HepG2 (cell line): ENCODE data around the gene ZFTA. TPM values are rescaled to one million over a fixed set of nuclear protein-coding genes. Genes with fewer than 3 reads are reported as not detected.

Source experiments
- ARNT2 ChIP-seq: sonication (generic); formaldehyde crosslinking; IDR thresholded peaks from 2 replicates; pipeline ENCODE4 v1.8.0; 2022; ENCODE audit warnings: mild to moderate bottlenecking, low read depth, missing genetic modification reagents, moderate library complexity
- ASH2L ChIP-seq: fragments of 300-600, 200-600 bp; sonication (generic); IDR thresholded peaks from 2 replicates; pipeline ENCODE4 v1.7.0; 2017; ENCODE audit warnings: low read depth, mild to moderate bottlenecking, moderate library complexity, mixed read lengths, low read length; ENCODE audit not compliant: insufficient read length
- ATAD3A ChIP-seq: sonication (generic); formaldehyde crosslinking; IDR thresholded peaks from 2 replicates; pipeline ENCODE4 v1.4.0; 2020; ENCODE audit warnings: missing genetic modification reagents
- GFI1 ChIP-seq: sonication (generic); formaldehyde crosslinking; IDR thresholded peaks from 2 replicates; pipeline ENCODE4 v1.5.0; 2020; ENCODE audit warnings: missing genetic modification reagents, mild to moderate bottlenecking, borderline replicate concordance
- HDAC2 ChIP-seq: sonication (generic); formaldehyde crosslinking; IDR thresholded peaks from 2 replicates; pipeline ENCODE4 v1.4.0; 2020; ENCODE audit warnings: missing genetic modification reagents
- HOXA7 ChIP-seq: sonication (generic); formaldehyde crosslinking; IDR thresholded peaks from 2 replicates; pipeline ENCODE4 v1.8.1; 2022; ENCODE audit warnings: mild to moderate bottlenecking, missing genetic modification reagents, moderate library complexity
- JUN ChIP-seq: sonication (generic); formaldehyde crosslinking; IDR thresholded peaks from 2 replicates; pipeline ENCODE4 v1.4.0; 2020; ENCODE audit warnings: mild to moderate bottlenecking, missing genetic modification reagents
- KDM5A ChIP-seq: fragments of 200-600 bp; sonication (generic); IDR thresholded peaks from 2 replicates; pipeline ENCODE4 v1.7.0; 2018; ENCODE audit warnings: antibody characterized with exemption, mild to moderate bottlenecking, low read length, borderline replicate concordance
- MBNL3 ChIP-seq: fragments of 250-450 bp; sonication (Bioruptor Pico); conservative IDR thresholded peaks from 2 replicates; pipeline ENCODE4 v1.8.0; 2022; ENCODE audit warnings: mild to moderate bottlenecking, inconsistent platforms
- MIER2 ChIP-seq: IDR thresholded peaks from 2 replicates; pipeline ENCODE4 v1.6.1; 2016; ENCODE audit warnings: missing biosample characterization, missing genetic modification reagents
- MLLT10 ChIP-seq: sonication (generic); formaldehyde crosslinking; IDR thresholded peaks from 2 replicates; pipeline ENCODE4 v1.4.0; 2020; ENCODE audit warnings: missing genetic modification reagents
- POLR2G ChIP-seq: fragments of 200-400 bp; formaldehyde crosslinking; IDR thresholded peaks from 2 replicates; pipeline ENCODE4 v1.6.1; 2018; ENCODE audit warnings: mild to moderate bottlenecking, low read depth, low read length, moderate library complexity
- RCOR2 ChIP-seq: IDR thresholded peaks from 2 replicates; pipeline ENCODE4 v1.6.1; 2016; ENCODE audit warnings: missing biosample characterization, missing genetic modification reagents
- ZBTB3 ChIP-seq: sonication (generic); formaldehyde crosslinking; IDR thresholded peaks from 2 replicates; pipeline ENCODE4 v1.4.0; 2020; ENCODE audit warnings: low read depth, mild to moderate bottlenecking, moderate library complexity, missing genetic modification reagents, borderline replicate concordance
- ZMYM3 ChIP-seq: sonication (generic); formaldehyde crosslinking; IDR thresholded peaks from 2 replicates; pipeline ENCODE4 v1.5.1; 2020; ENCODE audit warnings: mild to moderate bottlenecking, missing genetic modification reagents
- ZNF17 ChIP-seq: sonication (generic); formaldehyde crosslinking; IDR thresholded peaks from 2 replicates; pipeline ENCODE4 v1.5.0; 2020; ENCODE audit warnings: mild to moderate bottlenecking, missing genetic modification reagents
- ZNF20 ChIP-seq: sonication (generic); formaldehyde crosslinking; IDR thresholded peaks from 2 replicates; pipeline ENCODE4 v1.4.0; 2020; ENCODE audit warnings: mild to moderate bottlenecking, moderate library complexity, missing genetic modification reagents
- ZNF235 ChIP-seq: sonication (generic); formaldehyde crosslinking; IDR thresholded peaks from 2 replicates; pipeline ENCODE4 v1.8.1; 2023; ENCODE audit warnings: mild to moderate bottlenecking, missing genetic modification reagents, borderline replicate concordance
- ZNF367 ChIP-seq: sonication (generic); formaldehyde crosslinking; IDR thresholded peaks from 2 replicates; pipeline ENCODE4 v1.4.0; 2020; ENCODE audit warnings: missing genetic modification reagents, borderline replicate concordance
- ZNF703 ChIP-seq: sonication (generic); formaldehyde crosslinking; IDR thresholded peaks from 2 replicates; pipeline ENCODE4 v1.5.1; 2020; ENCODE audit warnings: missing genetic modification reagents, mild to moderate bottlenecking, moderate library complexity, borderline replicate concordance
- ZNF737 ChIP-seq: sonication (generic); formaldehyde crosslinking; IDR thresholded peaks from 2 replicates; pipeline ENCODE4 v1.5.0; 2020; ENCODE audit warnings: missing genetic modification reagents, mild to moderate bottlenecking, borderline replicate concordance
- ZZZ3 ChIP-seq: sonication (generic); formaldehyde crosslinking; IDR thresholded peaks from 2 replicates; pipeline ENCODE4 v1.4.0; 2020; ENCODE audit warnings: missing genetic modification reagents, mild to moderate bottlenecking, borderline replicate concordance
- polyA plus RNA-seq, 8 experiments: library from polyadenylated mRNA; depleted of rRNA in 3 of 8; stranded (reverse) in 7 of 8; unstranded in 1 of 8; fragments of >200 nt; fragmentation: Illumina TruSeq in 4 of 8; extraction: Trizol in 4 of 8; gene quantifications; 2 replicates each; pipeline versions ENCODE4 v1.2.1 to v1.2.3, GENCODE V29; 2011 to 2016; ENCODE audit warnings: low read depth in 4 of 8, missing spikeins in 1 of 8, mixed read lengths in 1 of 8; ENCODE audit not compliant: insufficient read depth in 1 of 8
- total RNA-seq, 5 experiments: library from RNA; depleted of rRNA; stranded (reverse); fragments of >200 nt; fragmentation: Illumina TruSeq; extraction: Trizol; gene quantifications; 2 replicates each; pipeline ENCODE4 v1.2.3, GENCODE V29; 2016; ENCODE audit warnings: low read depth in 1 of 5
- TF ChIP-seq, protein P1 (sequence below): fragments of 450-650 bp; IDR thresholded peaks from 2 replicates; pipeline ENCODE4 v1.6.1; 2017; ENCODE audit warnings: mild to moderate bottlenecking
- TF ChIP-seq, protein P2 (sequence below): sonication (generic); formaldehyde crosslinking; IDR thresholded peaks from 2 replicates; pipeline ENCODE4 v1.5.1; 2020; ENCODE audit warnings: mild to moderate bottlenecking, missing genetic modification reagents
- TF ChIP-seq, protein P3 (sequence below): sonication (generic); formaldehyde crosslinking; IDR thresholded peaks from 2 replicates; pipeline ENCODE4 v1.5.0; 2020; ENCODE audit warnings: missing genetic modification reagents

ZFTA gene
- total and polyA plus RNA-seq, 2 of the 13 experiments (the other 11 are each of a cell fraction or from before 2014, with no cell fraction given), result 3.9 to 10.4 TPM

GRCh38 chr11:63813035-63813562 is 44.5 kb upstream of the ZFTA start, which contains the start of gene SPINDOC (continued):
- TF ChIP-seq MIER2 (CRISPR knock-in tag) (no peak), HDAC2 (CRISPR knock-in tag) (no peak; the same call in 1 of the 2 replicates), RCOR2 (CRISPR knock-in tag) (no peak), ARNT2 (CRISPR knock-in tag) (peak; percentile 58; the same call in 1 of the 2 replicates), JUN (CRISPR knock-in tag) (no peak), ZNF235 (CRISPR knock-in tag) (no peak; the same call in 1 of the 2 replicates), ZZZ3 (CRISPR knock-in tag) (no peak), GFI1 (CRISPR knock-in tag) (no peak), POLR2G (peak; percentile 67), MLLT10 (CRISPR knock-in tag) (no peak), ZNF367 (CRISPR knock-in tag) (no peak), ZNF703 (CRISPR knock-in tag) (no peak), ZNF737 (CRISPR knock-in tag) (no peak), MBNL3 (CRISPR knock-in tag) (no peak), ASH2L (no peak), ZMYM3 (CRISPR knock-in tag) (no peak), HOXA7 (CRISPR knock-in tag) (no peak), ZNF20 (CRISPR knock-in tag) (no peak), ZNF17 (CRISPR knock-in tag) (no peak), ATAD3A (CRISPR knock-in tag) (no peak), KDM5A (no peak), ZBTB3 (CRISPR knock-in tag) (no peak)
- TF ChIP-seq, protein P1, sequence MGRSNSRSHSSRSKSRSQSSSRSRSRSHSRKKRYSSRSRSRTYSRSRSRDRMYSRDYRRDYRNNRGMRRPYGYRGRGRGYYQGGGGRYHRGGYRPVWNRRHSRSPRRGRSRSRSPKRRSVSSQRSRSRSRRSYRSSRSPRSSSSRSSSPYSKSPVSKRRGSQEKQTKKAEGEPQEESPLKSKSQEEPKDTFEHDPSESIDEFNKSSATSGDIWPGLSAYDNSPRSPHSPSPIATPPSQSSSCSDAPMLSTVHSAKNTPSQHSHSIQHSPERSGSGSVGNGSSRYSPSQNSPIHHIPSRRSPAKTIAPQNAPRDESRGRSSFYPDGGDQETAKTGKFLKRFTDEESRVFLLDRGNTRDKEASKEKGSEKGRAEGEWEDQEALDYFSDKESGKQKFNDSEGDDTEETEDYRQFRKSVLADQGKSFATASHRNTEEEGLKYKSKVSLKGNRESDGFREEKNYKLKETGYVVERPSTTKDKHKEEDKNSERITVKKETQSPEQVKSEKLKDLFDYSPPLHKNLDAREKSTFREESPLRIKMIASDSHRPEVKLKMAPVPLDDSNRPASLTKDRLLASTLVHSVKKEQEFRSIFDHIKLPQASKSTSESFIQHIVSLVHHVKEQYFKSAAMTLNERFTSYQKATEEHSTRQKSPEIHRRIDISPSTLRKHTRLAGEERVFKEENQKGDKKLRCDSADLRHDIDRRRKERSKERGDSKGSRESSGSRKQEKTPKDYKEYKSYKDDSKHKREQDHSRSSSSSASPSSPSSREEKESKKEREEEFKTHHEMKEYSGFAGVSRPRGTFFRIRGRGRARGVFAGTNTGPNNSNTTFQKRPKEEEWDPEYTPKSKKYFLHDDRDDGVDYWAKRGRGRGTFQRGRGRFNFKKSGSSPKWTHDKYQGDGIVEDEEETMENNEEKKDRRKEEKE, result no peak
- TF ChIP-seq, protein P2, sequence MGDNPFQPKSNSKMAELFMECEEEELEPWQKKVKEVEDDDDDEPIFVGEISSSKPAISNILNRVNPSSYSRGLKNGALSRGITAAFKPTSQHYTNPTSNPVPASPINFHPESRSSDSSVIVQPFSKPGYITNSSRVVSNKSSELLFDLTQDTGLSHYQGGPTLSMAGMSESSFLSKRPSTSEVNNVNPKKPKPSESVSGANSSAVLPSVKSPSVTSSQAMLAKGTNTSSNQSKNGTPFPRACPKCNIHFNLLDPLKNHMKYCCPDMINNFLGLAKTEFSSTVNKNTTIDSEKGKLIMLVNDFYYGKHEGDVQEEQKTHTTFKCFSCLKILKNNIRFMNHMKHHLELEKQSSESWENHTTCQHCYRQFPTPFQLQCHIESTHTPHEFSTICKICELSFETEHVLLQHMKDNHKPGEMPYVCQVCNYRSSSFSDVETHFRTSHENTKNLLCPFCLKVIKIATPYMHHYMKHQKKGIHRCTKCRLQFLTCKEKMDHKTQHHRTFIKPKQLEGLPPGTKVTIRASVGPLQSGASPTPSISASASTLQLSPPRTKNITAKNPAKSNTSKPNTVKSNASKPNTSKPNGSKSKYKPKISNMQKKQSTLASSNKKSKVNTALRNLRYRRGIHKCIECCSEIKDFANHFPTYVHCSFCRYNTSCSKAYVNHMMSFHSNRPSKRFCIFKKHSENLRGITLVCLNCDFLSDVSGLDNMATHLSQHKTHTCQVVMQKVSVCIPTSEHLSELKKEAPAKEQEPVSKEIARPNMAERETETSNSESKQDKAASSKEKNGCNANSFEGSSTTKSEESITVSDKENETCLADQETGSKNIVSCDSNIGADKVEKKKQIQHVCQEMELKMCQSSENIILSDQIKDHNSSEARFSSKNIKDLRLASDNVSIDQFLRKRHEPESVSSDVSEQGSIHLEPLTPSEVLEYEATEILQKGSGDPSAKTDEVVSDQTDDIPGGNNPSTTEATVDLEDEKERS (CRISPR knock-in tag), result no peak
- TF ChIP-seq, protein P3, sequence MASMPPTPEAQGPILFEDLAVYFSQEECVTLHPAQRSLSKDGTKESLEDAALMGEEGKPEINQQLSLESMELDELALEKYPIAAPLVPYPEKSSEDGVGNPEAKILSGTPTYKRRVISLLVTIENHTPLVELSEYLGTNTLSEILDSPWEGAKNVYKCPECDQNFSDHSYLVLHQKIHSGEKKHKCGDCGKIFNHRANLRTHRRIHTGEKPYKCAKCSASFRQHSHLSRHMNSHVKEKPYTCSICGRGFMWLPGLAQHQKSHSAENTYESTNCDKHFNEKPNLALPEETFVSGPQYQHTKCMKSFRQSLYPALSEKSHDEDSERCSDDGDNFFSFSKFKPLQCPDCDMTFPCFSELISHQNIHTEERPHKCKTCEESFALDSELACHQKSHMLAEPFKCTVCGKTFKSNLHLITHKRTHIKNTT (CRISPR knock-in tag), result no peak
